Measurements from ENCODE around the gene SMIM32.

The SMIM32 gene

GRCh38 chr5:136206361-136206760 is 13.4 kb upstream of the SMIM32 start:
- no peak for DNase-seq

DNA sequence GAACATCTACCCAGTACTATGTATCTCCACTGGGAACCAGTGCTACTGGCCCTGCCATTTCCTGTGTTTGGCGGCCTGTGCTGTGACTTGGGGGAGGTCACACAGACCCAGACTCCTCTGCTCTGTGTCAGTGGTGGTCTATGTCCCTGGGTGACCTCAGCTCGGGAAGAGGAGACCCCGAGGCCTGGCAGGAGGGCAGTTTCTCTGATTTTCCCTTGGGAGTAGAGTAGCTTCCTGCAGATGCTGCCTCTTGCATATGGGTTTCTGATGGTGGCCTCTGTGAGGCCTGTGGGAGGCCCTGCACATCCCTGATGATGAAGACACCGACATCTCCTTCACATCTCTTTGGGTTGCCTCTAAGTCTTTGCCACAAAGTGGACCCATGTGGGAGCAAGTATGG is 13.0 kb upstream of the SMIM32 start:
- DNase-seq: no peak

GRCh38 chr5:136205061-136205702 is 12.2 kb upstream of the SMIM32 start:
- no peak for DNase-seq

GRCh38 chr5:136203303-136203922 is 10.5 kb upstream of the SMIM32 start:
- DNase-seq: no peak

DNA sequence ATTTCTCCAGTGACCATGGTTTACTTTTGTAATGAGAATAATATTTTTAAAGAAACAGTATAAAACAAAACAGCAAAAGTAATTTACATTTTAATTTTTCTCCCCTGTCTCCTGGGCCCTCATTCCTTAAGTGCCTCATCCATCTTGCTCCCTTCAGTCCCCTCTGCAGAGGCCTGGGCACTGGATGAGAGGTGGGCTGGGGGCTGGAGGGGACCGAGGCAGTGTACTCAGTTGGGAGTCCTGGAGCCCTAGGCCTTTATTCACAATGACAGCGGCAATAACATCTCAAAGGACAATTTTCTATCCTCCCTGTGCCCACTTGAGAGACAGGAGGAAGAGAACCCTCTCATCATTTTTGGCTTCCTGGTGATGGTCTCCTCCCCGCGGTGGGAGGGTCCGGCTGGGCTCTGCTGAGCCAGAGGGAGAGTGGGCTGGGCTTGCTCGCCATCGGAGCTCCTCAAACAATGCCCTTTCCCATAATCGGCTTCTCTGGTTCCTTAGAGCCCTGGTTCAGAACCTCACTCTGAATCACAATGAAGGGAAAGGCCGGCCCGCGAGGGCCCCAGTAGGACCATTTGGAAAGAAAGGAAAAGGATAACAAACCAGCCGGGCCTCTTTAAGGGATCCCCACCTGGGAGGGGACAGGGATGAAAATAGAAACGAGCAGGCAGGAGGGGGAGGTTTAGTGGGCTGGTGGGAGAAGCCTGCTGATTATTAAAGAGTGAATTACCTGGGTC is 9.7 kb upstream of the SMIM32 start:
- no peak for DNase-seq

DNA sequence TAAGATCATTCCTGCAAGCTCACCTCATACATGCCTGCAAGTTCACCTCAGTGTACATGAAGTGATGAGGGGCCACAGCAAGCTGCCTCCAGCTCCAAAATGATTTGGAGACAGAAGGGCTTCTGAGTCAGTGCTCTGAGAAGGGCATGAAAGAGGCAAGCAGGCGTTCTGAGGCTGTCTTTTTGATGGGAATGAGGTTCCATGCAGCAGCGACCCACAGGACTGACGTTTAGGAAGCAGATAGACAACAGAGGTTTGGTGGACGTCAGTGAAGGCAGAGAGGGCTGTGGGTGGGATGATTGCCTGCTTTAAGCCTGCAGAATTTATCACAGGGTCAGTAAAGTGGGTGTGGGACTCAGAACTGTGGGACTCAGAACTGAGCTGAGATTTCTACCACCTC is 8.9 kb upstream of the SMIM32 start:
- no peak for DNase-seq

DNA sequence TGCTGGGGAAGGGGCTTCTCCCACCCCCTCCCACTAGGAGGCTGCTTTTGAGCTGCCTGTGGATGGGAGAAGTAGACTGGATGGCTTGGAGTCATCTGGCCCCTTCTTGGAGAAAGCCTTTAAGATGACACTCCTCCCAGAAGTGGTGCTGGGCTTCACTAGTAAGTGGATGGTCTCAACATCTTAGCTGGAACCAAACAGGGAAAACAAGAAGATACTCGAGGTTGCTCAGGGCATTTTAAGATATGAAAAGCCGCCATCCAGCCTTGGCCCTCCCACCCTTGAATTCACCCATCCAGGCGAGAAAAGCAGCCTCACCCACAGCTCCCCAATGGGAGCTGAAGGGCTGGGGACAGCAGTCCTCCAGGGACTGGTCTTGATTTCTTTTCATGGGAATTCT is 7.8 kb upstream of the SMIM32 start:
- DNase-seq: no peak

- no peak for DNase-seq
Observed at GRCh38 chr5:136200130-136200529, 7.2 kb upstream of the SMIM32 start.

GRCh38 chr5:136199408-136199807 is 6.4 kb upstream of the SMIM32 start:
- no peak for DNase-seq

- no peak for DNase-seq
Observed at GRCh38 chr5:136198453-136198852, 5.5 kb upstream of the SMIM32 start.

DNA sequence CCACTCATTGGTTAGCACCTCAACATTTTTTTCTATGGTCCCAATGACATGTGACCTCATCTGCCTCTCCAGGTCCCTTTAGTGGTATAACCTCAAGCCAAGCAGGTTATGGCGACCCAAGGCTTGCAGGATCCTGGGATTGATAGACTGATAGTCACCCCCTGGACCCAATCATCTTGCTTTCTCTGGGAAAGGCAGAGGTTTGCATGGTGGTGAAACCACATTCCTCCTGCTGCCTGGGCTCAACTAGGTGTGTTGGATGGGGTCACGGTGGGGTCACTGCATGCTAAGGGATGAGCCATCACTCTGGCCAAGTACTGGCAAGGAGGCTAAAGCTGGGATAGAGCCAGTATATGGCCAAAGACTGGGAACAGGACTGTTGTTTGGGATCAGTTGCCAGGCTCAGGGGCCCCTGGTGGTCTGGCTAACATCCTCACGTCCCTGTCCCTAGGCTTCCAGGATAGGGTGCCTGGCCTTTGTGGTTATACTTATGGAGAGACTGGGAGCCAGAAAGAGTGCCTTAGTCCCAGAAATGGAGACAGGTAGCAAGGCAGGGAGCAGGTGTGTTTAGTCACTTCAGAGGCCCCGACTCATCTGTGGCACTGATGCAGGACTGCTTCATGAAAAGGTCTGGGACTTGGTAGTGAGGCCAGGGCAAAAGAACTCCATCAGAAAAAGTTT is 4.6 kb upstream of the SMIM32 start:
- no peak for DNase-seq

GRCh38 chr5:136195971-136196820 is 3.2 kb upstream of the SMIM32 start:
- DNase-seq: peak; percentile 18

GRCh38 chr5:136194576-136194975 is 1.6 kb upstream of the SMIM32 start:
- no peak for DNase-seq

DNA sequence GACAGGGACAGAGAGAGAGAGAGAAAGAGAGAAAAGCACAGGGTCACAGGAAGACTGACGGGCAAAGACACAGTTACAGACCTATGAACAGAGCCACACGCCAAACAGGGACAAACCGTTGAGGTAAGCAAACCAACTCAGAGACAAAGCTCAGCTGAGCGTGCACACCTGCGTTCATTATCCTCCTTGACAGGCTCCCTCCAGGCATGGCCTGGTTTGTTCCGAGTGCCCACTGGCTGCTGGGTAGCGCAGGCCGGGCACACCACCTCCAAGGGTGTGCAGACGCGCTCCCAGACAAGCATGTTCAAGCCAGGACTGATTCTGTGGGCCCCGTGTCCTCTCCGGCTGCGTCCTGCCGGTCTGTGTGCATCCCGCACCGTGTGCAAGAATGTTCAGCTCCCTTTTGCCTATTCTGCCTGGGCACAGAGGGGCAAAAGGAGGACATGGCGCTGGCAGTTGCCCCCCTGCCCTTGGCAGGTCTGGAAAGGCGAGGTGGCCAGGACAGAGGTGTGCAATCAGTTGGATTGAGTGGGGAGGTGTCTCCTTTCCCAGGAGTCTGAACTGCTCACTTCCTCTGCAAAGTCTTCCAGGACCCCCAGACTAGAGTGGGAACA is 467 bp upstream of the SMIM32 start:
- no peak for DNase-seq

- DNase-seq: no peak
Observed at GRCh38 chr5:136192015-136192525, 892 bp downstream of the SMIM32 start.

DNA sequence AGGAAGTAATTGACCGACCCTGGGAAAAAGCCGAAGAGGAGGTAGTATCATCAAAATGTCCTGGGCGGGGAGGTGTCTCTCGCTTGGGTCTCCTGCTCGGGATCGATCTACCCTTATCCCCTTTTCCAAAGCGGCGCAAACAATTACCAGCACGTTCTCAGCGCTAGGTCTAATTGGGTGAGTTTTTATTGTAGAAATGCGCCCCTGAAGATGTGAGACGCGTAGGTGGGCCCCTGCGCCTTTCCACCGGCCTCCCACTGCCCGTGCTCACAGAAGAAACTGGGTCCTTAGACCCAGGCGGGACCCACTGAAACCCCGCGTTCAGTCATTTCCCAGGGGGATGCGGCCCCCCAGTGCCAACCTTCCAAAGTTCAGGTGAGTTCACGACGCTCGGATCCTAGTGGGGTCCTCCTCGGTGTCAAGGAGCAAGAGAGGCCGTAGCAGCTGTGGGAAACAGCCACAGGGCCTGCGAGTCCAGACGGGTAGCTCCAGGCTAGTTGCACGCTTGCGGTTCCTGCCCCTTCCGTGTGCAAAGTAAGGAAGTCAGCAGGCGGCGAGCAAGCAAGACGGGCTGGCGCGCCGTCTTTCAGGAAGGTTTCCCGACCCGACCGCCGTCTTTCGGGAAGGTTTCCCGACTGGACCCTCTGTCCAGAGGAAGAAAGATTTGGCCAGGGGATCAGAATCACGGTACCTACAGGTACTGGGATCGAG is 1.5 kb downstream of the SMIM32 start:
- DNase-seq: no peak

DNA sequence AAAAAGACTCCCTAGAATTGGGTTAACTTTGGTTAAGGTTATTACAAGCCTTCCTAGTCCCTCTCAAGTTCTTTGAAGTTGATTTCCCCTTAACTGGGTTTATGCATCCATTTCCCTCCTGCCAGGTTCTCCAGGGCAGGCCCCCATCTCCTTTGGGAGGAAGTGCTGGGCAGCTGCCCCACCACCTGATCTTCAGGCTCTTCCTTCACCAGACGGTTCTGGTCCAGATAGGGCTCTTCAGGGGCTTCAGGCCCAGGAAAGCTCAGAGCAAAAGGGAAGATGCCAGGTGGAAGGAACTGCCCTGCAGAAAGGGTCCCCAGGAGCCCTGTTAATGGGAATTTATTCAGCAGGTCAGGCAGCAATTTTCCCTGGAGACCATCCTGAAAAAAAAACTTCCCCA is 2.1 kb downstream of the SMIM32 start:
- no peak for DNase-seq

- no peak for DNase-seq
Observed at GRCh38 chr5:136190091-136190720, 2.8 kb downstream of the SMIM32 start.

DNA sequence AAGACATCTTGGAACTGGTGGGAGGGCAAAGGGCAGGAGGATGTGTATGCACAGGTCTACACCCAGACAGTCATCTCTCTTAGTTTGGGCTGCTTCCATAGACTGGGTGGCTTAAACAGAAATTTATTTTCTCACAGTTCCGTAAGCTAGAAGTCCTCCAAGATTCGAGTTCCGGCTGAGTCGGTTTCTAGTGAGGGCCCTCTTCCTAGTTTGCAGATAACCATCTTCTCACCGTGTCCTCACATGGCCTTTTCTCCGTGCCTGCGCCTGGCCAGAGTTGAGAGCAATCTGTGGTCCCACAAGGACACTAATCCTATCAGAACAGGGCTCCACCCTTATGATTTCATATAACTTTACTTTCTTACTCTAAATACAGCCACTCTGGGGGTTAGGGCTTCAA is 4.1 kb downstream of the SMIM32 start:
- no peak for DNase-seq

DNA sequence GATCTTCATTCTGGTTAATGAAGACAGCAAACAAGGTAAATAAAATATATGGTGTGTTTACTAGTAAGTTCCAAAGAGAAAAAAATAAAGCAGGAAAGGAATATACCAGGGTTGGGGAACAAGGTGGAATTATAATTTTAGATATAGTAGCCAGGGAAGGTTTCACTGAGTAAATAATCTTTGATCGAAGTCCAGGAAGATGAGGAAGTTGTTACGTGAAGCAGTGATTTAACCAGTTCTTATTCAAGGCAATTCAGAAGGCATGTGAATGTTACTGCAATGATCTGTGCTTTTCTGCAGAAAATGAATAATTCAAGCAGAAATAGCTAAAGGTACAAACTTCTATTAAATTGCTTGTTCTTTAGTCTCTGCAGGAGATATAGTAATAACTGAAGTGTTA is 6.2 kb downstream of the SMIM32 start:
- no peak for DNase-seq

Data from inflammatory macrophage treated with lipopolysaccharide for 4 hours (primary cell).